Panc1 (cell line): ENCODE results near the gene C9. TPM values are rescaled to one million over a fixed set of nuclear protein-coding genes. Genes with fewer than 3 reads are reported as not detected.
"Not testable (repeated sequence)": the region's sequence is repeated elsewhere in the genome, so short reads cannot be mapped to it uniquely, and the experiment has no call there.

Source experiments
- ATAC-seq: fragments of 200-7000 bp; cut with Tn5 transposase; 2 replicates; pipeline ENCODE4 v1.9.1; 2020; ENCODE audit warnings: mild to moderate bottlenecking, moderate library complexity
- BruUV-seq: library from RNA; stranded (reverse); fragments of 400-500 nt; replicated peaks from 2 replicates; lab custom pipeline; 2021; lab: Mats Ljungman, UMichigan
- CTCF ChIA-PET: fragments of 300-600 bp; sonication (Branson Sonifier 250); formaldehyde crosslinking; loops from one replicate; lab custom pipeline; 2022; ENCODE audit warnings: antibody characterized with exemption; lab: Charles Lee
- POLR2A ChIA-PET: fragments of 300-600 bp; sonication (Branson Sonifier 250); formaldehyde crosslinking; loops from one replicate; lab custom pipeline; 2022; ENCODE audit warnings: antibody characterized with exemption; lab: Charles Lee
- DNase-seq: peaks from one replicate; pipeline ENCODE4 v3.0.0-alpha.2; 2010; ENCODE audit warnings: low read depth, low spot score
- H3K27ac ChIP-seq: 2 replicates; pipeline ENCODE4 v1.5.1; 2011; ENCODE audit warnings: mild to moderate bottlenecking, low read length, inconsistent platforms
- H3K27me3 ChIP-seq: fragments of 200-500 bp; sonication (Bioruptor generic); 2 replicates; pipeline ENCODE4 v1.6.0; 2014; ENCODE audit warnings: low read length, inconsistent platforms; ENCODE audit not compliant: control insufficient read depth, insufficient read depth
- H3K36me3 ChIP-seq: fragments of 200-500 bp; sonication (Bioruptor generic); 2 replicates; pipeline ENCODE4 v1.5.1; 2014; ENCODE audit warnings: inconsistent platforms, mild to moderate bottlenecking, low read length, moderate library complexity; ENCODE audit not compliant: control insufficient read depth, insufficient read depth
- H3K4me1 ChIP-seq: 2 replicates; pipeline ENCODE4 v1.5.1; 2011; ENCODE audit warnings: inconsistent platforms, mild to moderate bottlenecking, low read length, moderate library complexity; ENCODE audit not compliant: control insufficient read depth, insufficient read depth
- H3K4me3 ChIP-seq, 2 experiments: 2 replicates each; pipeline ENCODE4 v1.5.1; 2011 to 2012; ENCODE audit warnings: low read depth in 2 of 2, low read length in 2 of 2, mild to moderate bottlenecking in 2 of 2, inconsistent platforms in 1 of 2, moderate library complexity in 1 of 2
- H3K9me3 ChIP-seq: fragments of 200-500 bp; sonication (Bioruptor generic); 2 replicates; pipeline ENCODE4 v1.5.1; 2014; ENCODE audit warnings: low read depth, mild to moderate bottlenecking, inconsistent platforms, low read length, moderate library complexity; ENCODE audit not compliant: control insufficient read depth, insufficient read depth
- CTCF ChIP-seq: fragments of 450-650 bp; IDR thresholded peaks from 2 replicates; pipeline ENCODE4 v1.5.1; 2017; ENCODE audit warnings: mild to moderate bottlenecking
- POLR2AphosphoS5 ChIP-seq: IDR thresholded peaks from 2 replicates; pipeline ENCODE4 v1.6.1; 2012; ENCODE audit warnings: mild to moderate bottlenecking, low read depth, low read length, moderate library complexity
- REST ChIP-seq, 2 experiments: IDR thresholded peaks; 2 replicates each; pipeline ENCODE4 v1.6.1; 2011 to 2012; ENCODE audit warnings: low read depth in 2 of 2, control low read depth in 1 of 2, low read length in 1 of 2, mild to moderate bottlenecking in 1 of 2, moderate library complexity in 1 of 2; ENCODE audit not compliant: insufficient read depth in 1 of 2
- SIN3A ChIP-seq: IDR thresholded peaks from 2 replicates; pipeline ENCODE4 v1.6.1; 2012; ENCODE audit warnings: low read depth, mild to moderate bottlenecking, low read length, moderate library complexity, borderline replicate concordance; ENCODE audit not compliant: insufficient read depth
- TCF7L2 ChIP-seq: IDR thresholded peaks from 2 replicates; pipeline ENCODE4 v1.6.1; 2011; ENCODE audit warnings: mild to moderate bottlenecking, low read depth, low read length, inconsistent platforms
- in situ Hi-C: cut with HindIII; loops from 2 replicates; pipeline ENCODE4 v1.10.0; 2016; ENCODE audit warnings: low sequenced_read_pairs, low pct_unique_long_range_greater_than_20kb
- intact Hi-C: fragments of 100-400 bp; cut with micrococcal nuclease; formaldehyde crosslinking; loops from one replicate; pipeline ENCODE4 v1.10.0; 2022; ENCODE audit not compliant: unreplicated experiment
- total RNA-seq: library from RNA; stranded (reverse); gene quantifications from one replicate; pipeline ENCODE4 v1.2.1, GENCODE V29; 2021; ENCODE audit not compliant: unreplicated experiment

C9 gene
- total RNA-seq, 1 experiment from 2014 or later = 0.05 TPM

- no peaks in the 10 kb centered on the region for H3K36me3 ChIP-seq
- intact Hi-C loops (loop anchor here (2.0 to 10.0 kb wide), 2 partner anchors 66 to 128 kb away; no protein-coding TSS in a partner anchor), in situ Hi-C loops (no loop called here)
- peaks cover 4% of the 10 kb centered on the region; the same call in 1 of the 2 replicates for H3K27me3 ChIP-seq
- TF ChIP-seq REST (IDR thresholded peaks at IDR 0.05; ENCODE audit: insufficient read depth in 1 of 2, low read depth in 2 of 2, low read length in 1 of 2) (no peak), SIN3A (no peak), TCF7L2 (no peak), CTCF (no peak), POLR2AphosphoS5 (no peak)
- ChIA-PET POLR2A (interaction anchor here (0.6 kb wide), 1 partner anchor 446 kb away, joined by 3 read pairs; no protein-coding TSS in a partner anchor), CTCF (interaction anchor here (0.6 to 1.5 kb wide), 2 partner anchors 65 to 117 kb away, joined by 4 to 7 read pairs; no protein-coding TSS in a partner anchor)
- no TSS peak for BruUV-seq
- DNase-seq (no peak), ATAC-seq (no peak)
- H3K4me1 ChIP-seq = no peaks in the 10 kb centered on the region
- H3K9me3 ChIP-seq = no peaks in the 10 kb centered on the region
- H3K4me3 ChIP-seq = no peak overlapping the region
- H3K27ac ChIP-seq = no peak overlapping the region
Observed at GRCh38 chr5:39282561-39282960, 81.7 kb downstream of the C9 start.

- in situ Hi-C loops, H3K27ac ChIP-seq, POLR2A ChIA-PET, ATAC-seq, H3K9me3 ChIP-seq, intact Hi-C loops, BruUV-seq, H3K4me3 ChIP-seq, H3K4me1 ChIP-seq, H3K36me3 ChIP-seq, DNase-seq, CTCF ChIA-PET, H3K27me3 ChIP-seq: not testable (repeated sequence)
Observed at GRCh38 chr5:39275865-39276264, 88.4 kb downstream of the C9 start.

GRCh38 chr5:39274398-39275085 lies 89.8 kb downstream of the C9 start:
- in situ Hi-C loops = no loop called here
- no peaks in the 10 kb centered on the region for H3K27me3 ChIP-seq
- no peaks in the 10 kb centered on the region for H3K4me1 ChIP-seq
- intact Hi-C loops = no loop called here
- ATAC-seq (no peak), DNase-seq (no peak)
- POLR2A ChIA-PET = no interaction called here
- no peak overlapping the region for H3K27ac ChIP-seq
- CTCF ChIA-PET = no interaction called here
- no peaks in the 10 kb centered on the region for H3K36me3 ChIP-seq
- TF ChIP-seq REST (IDR thresholded peaks at IDR 0.05; ENCODE audit: insufficient read depth in 1 of 2, low read depth in 2 of 2, low read length in 1 of 2) (no peak), SIN3A (no peak), CTCF (no peak), TCF7L2 (no peak), POLR2AphosphoS5 (no peak)
- no peaks in the 10 kb centered on the region for H3K9me3 ChIP-seq
- BruUV-seq = no TSS peak
- H3K4me3 ChIP-seq = no peak overlapping the region
